ENCODE data around the gene ID1.

DNA sequence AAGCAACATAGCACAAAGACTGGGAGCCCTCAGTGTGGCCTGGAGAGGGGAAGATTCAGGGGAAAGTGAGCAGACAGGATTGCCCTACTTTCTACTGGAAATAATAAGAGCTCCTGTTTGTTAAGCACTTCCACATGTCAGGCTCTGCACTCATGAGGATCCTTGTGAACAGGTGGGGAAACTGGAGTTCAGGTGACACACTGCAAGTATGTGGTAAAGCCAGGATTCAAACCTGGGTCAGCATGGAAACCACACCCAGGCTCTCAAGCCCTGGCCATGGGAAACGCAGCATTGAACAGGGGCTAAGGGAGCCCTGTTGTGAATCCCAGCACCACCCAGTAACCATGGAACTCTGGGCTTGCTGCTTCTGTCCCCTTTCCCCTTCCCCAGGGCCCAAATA, 42.8 kb upstream of the ID1 start:
- TF ChIP-seq RNF2 (conservative IDR thresholded peaks at IDR 0.05; ENCODE audit: low read depth) = no peak
- TF ChIP-seq PHF5A (CRISPR knock-in tag; IDR thresholded peaks at IDR 0.05; ENCODE audit: low read depth, unreplicated experiment) = no peak

Measured in HepG2 (cell line).